ENCODE results near the gene CYYR1.

CYYR1 gene

GRCh38 chr21:26489781-26490180, 83.3 kb downstream of the CYYR1 start:
- H3K4me3 ChIP-seq (replicated peaks; ENCODE audit: low read depth, low read length) = no peak overlapping the region
- no peak for DNase-seq (ENCODE audit: low read depth)
- no peak for TF ChIP-seq CTCF (IDR thresholded peaks at IDR 0.05; ENCODE audit: low read length, missing control alignments)

GRCh38 chr21:26487981-26488480, 85.1 kb downstream of the CYYR1 start:
- no peak overlapping the region for H3K4me3 ChIP-seq (replicated peaks; ENCODE audit: low read depth, low read length)
- DNase-seq (ENCODE audit: low read depth) = no peak
- no peak for TF ChIP-seq CTCF (IDR thresholded peaks at IDR 0.05; ENCODE audit: low read length, missing control alignments)

GRCh38 chr21:26473471-26473870, 99.6 kb downstream of the CYYR1 start:
- TF ChIP-seq CTCF (IDR thresholded peaks at IDR 0.05; ENCODE audit: low read length, missing control alignments) = no peak
- no peak for DNase-seq (ENCODE audit: low read depth)
- H3K4me3 ChIP-seq (replicated peaks; ENCODE audit: low read depth, low read length) = no peak overlapping the region

GRCh38 chr21:26471099-26471471, 102.0 kb downstream of the CYYR1 start:
- no peak overlapping the region for H3K4me3 ChIP-seq (replicated peaks; ENCODE audit: low read depth, low read length)
- no peak for TF ChIP-seq CTCF (IDR thresholded peaks at IDR 0.05; ENCODE audit: low read length, missing control alignments)
- no peak for DNase-seq (ENCODE audit: low read depth)

GRCh38 chr21:26470351-26471098, 102.6 kb downstream of the CYYR1 start:
- no peak for TF ChIP-seq CTCF (IDR thresholded peaks at IDR 0.05; ENCODE audit: low read length, missing control alignments)
- no peak for DNase-seq (ENCODE audit: low read depth)
- no peak overlapping the region for H3K4me3 ChIP-seq (replicated peaks; ENCODE audit: low read depth, low read length)

- no peak overlapping the region for H3K4me3 ChIP-seq (replicated peaks; ENCODE audit: low read depth, low read length)
- DNase-seq (ENCODE audit: low read depth) = peak; percentile 64
- TF ChIP-seq CTCF (IDR thresholded peaks at IDR 0.05; ENCODE audit: low read length, missing control alignments) = no peak
Measured at GRCh38 chr21:26469789-26470188, 103.3 kb downstream of the CYYR1 start.

GRCh38 chr21:26465916-26466315, 107.2 kb downstream of the CYYR1 start:
- no peak for TF ChIP-seq CTCF (IDR thresholded peaks at IDR 0.05; ENCODE audit: low read length, missing control alignments)
- DNase-seq (ENCODE audit: low read depth) = no peak
- H3K4me3 ChIP-seq (replicated peaks; ENCODE audit: low read depth, low read length) = no peak overlapping the region
